Cardiac muscle cell (in vitro differentiated cells and primary cell): ENCODE data around the gene CYFIP1. TPM values are rescaled to one million over a fixed set of nuclear protein-coding genes. Genes with fewer than 3 reads are reported as not detected.

Source experiments
- DNase-seq, 2 donors: peaks; one replicate each; pipeline versions ENCODE4 v3.0.0 to v3.0.0-alpha.2; 2010 to 2017; ENCODE audit warnings: low read depth in 1 of 2, low spot score in 1 of 2
- H3K27ac ChIP-seq: fragments of 200-600 bp; sonication (generic); 2 replicates; pipeline ENCODE4 v1.5.1; 2016
- H3K27me3 ChIP-seq: fragments of 200-600 bp; sonication (generic); 2 replicates; pipeline ENCODE4 v1.6.0; 2016; ENCODE audit warnings: control low read depth
- H3K36me3 ChIP-seq: fragments of 200-600 bp; sonication (generic); 2 replicates; pipeline ENCODE4 v1.5.1; 2016; ENCODE audit warnings: control low read depth
- H3K4me1 ChIP-seq: fragments of 200-600 bp; sonication (generic); 2 replicates; pipeline ENCODE4 v1.8.1; 2017; ENCODE audit warnings: low read depth, mild to moderate bottlenecking, mixed run types
- H3K4me3 ChIP-seq: fragments of 200-600 bp; sonication (generic); 2 replicates; pipeline ENCODE4 v1.5.1; 2016; ENCODE audit warnings: mild to moderate bottlenecking
- H3K9me3 ChIP-seq: fragments of 200-600 bp; sonication (generic); 2 replicates; pipeline ENCODE4 v1.5.1; 2017; ENCODE audit warnings: low read depth, mild to moderate bottlenecking, control low read depth
- polyA plus RNA-seq: library from polyadenylated mRNA; unstranded; fragments of >200 nt; fragmentation: Nextera tagmentation; extraction: Ambion mirVana; gene quantifications from 2 replicates; pipeline ENCODE4 v1.2.1, GENCODE V29; 2016
- total RNA-seq: library from RNA; depleted of rRNA; stranded (reverse); fragments of >200 nt; gene quantifications from 2 replicates; pipeline ENCODE4 v1.2.3, GENCODE V29; 2016
- TF ChIP-seq, protein P1 (sequence below): IDR thresholded peaks from 2 replicates; pipeline ENCODE4 v1.5.1; 2012; ENCODE audit warnings: low read depth, mild to moderate bottlenecking, low read length

CYFIP1 gene
- total and polyA plus RNA-seq, 2 experiments from 2014 or later: 32.9 to 38.7 TPM

- Histone ChIP-seq H3K9me3 (no peaks in the 10 kb centered on the region), H3K27ac (no peak overlapping the region), H3K4me3 (no peak overlapping the region), H3K4me1 (peaks cover 11% of the 10 kb centered on the region), H3K36me3 (peaks cover 5% of the 10 kb centered on the region), H3K27me3 (no peaks in the 10 kb centered on the region)
- peak in 1 of 2 donors; percentile 19 for DNase-seq
- TF ChIP-seq, protein P1, sequence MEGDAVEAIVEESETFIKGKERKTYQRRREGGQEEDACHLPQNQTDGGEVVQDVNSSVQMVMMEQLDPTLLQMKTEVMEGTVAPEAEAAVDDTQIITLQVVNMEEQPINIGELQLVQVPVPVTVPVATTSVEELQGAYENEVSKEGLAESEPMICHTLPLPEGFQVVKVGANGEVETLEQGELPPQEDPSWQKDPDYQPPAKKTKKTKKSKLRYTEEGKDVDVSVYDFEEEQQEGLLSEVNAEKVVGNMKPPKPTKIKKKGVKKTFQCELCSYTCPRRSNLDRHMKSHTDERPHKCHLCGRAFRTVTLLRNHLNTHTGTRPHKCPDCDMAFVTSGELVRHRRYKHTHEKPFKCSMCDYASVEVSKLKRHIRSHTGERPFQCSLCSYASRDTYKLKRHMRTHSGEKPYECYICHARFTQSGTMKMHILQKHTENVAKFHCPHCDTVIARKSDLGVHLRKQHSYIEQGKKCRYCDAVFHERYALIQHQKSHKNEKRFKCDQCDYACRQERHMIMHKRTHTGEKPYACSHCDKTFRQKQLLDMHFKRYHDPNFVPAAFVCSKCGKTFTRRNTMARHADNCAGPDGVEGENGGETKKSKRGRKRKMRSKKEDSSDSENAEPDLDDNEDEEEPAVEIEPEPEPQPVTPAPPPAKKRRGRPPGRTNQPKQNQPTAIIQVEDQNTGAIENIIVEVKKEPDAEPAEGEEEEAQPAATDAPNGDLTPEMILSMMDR: no peak
Measured at GRCh38 chr15:22850055-22850454, 130.1 kb downstream of the CYFIP1 start.

DNA sequence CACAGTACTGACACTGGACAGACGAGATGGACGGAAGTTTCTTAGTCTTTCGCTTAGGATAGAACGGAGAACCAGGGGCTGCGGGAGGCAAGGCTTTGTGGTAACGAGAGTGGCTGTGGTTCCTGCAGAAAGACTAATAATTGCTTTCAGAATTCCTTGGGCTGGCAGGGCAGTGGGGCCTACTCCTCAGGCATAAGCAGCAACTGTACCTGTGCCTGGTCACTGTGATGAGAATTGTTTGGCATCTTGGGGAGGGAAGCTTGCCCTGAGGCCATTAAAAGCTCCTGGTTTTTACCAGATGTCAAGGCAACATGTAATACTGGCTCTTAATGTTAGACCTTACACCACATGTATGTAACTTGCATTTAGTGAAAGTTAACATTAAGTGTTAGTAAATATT is 134.1 kb downstream of the CYFIP1 start:
- no peaks in the 10 kb centered on the region for H3K36me3 ChIP-seq
- no peak for DNase-seq
- no peaks in the 10 kb centered on the region for H3K27me3 ChIP-seq
- TF ChIP-seq, protein P1: no peak
- H3K4me1 ChIP-seq: peaks cover 19% of the 10 kb centered on the region
- H3K4me3 ChIP-seq: no peak overlapping the region
- H3K9me3 ChIP-seq: no peaks in the 10 kb centered on the region
- peak overlapping the region; percentile 95 for H3K27ac ChIP-seq

GRCh38 chr15:22845289-22845900 is 134.8 kb downstream of the CYFIP1 start:
- Histone ChIP-seq H3K4me3 (no peak overlapping the region), H3K9me3 (no peaks in the 10 kb centered on the region), H3K4me1 (peaks cover 19% of the 10 kb centered on the region), H3K36me3 (no peaks in the 10 kb centered on the region), H3K27ac (peak overlapping the region; percentile 95), H3K27me3 (no peaks in the 10 kb centered on the region)
- DNase-seq: peak in 1 of 2 donors; percentile 81
- TF ChIP-seq, protein P1: no peak

DNA sequence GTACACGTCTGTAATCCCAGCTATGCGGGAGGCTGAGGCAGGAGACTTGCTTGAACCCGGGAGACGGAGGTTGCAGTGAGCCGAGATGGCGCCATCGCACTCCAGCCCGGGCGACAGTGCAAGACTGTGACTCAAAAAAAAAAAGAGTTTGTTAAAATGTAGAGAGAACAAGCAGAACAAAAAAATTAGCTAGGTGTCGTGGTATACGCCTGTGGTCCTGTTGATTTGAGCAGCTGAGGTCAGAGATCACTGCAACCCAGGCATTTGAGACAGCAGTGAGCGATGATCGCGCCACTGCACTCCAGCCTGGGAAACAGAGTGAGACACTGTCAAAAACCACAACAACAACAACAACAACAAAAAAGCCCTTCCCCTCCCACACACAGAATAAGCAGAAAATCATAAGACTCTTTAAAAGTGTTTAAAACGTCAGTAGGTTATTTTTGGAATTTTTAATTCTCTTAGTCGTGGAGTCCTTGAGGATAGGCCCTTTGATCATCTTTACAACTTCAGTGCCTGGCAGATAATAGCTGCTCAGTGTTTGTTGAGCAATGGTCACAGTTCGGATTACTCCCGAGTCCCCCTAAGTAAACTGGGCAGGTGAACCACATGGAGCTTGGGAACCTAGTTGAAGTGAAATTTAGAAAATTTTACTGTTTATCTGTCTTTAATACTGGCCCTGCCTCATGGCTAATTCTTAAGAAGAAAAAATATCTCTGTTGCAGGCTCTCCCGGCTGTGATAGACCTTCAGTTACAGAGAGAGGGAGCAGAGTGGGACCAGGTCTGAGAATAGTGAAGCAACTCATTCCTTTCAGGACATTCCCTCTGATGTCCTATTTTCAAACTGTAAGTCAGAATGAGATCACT is 135.5 kb downstream of the CYFIP1 start:
- Histone ChIP-seq H3K9me3 (no peaks in the 10 kb centered on the region), H3K27ac (peak overlapping the region; percentile 95), H3K4me3 (no peak overlapping the region), H3K4me1 (peaks cover 24% of the 10 kb centered on the region), H3K27me3 (no peaks in the 10 kb centered on the region), H3K36me3 (no peaks in the 10 kb centered on the region)
- no peak for DNase-seq
- TF ChIP-seq, protein P1: no peak

DNA sequence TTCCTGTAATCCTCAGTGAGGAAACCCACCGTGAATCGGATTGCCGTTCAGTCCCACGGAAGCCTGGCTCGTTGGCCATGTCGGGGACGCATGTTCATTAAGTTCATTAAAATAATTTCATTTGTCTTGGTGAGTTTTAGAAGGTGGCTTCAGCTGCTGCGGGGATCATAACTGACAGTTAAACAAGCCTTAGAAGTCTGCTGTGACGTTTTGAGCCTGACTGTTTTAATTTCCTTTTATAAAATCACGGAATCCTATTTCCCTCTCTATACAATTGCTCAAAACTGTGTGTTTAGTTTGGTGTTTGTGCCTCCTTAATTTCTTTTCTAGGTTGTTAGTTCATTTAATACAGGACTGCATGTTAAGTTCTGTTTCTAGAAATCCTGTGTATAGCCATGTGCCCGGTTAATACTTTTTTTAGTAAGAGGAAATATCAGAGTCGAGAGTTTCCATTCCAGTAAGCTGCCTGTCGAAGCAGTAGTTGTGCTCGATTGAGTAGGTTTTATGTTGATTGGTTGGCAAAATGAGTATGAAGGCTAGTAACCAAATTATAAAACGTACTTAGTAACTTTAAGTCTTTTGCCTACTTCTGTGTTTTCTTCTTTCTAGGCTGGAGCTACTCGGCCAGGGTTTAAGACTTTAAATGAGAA is 141.0 kb downstream of the CYFIP1 start:
- H3K27me3 ChIP-seq: no peaks in the 10 kb centered on the region
- TF ChIP-seq, protein P1: no peak
- H3K4me3 ChIP-seq: peak overlapping the region; percentile 81
- peaks cover 7% of the 10 kb centered on the region for H3K4me1 ChIP-seq
- peak overlapping the region; percentile 95 for H3K27ac ChIP-seq
- no peaks in the 10 kb centered on the region for H3K36me3 ChIP-seq
- peak in 1 of 2 donors; percentile 27 for DNase-seq
- H3K9me3 ChIP-seq: no peaks in the 10 kb centered on the region
